ENCODE measurements around the gene POLR2E. TPM values are rescaled to one million over a fixed set of nuclear protein-coding genes. Genes with fewer than 3 reads are reported as not detected.

The POLR2E gene
- total and polyA plus RNA-seq, 10 donors, result 70.8 to 152 (median 120) TPM

- Histone ChIP-seq H3K36me3 (peaks cover 4 to 90% (median 71%) of the 10 kb centered on the region in 6 donors), H3K27ac (peak overlapping the region in 3 of 8 donors; percentile 87 to 93 (median 91))
- 51 to 83% (median 75%) methylated on average over 15 to 22 of the region's 22 CpGs for WGBS, 5 donors
Measured at GRCh38 chr19:1089891-1090290, 5.3 kb downstream of the POLR2E start.

GRCh38 chr19:1089126-1089771 lies 5.9 kb downstream of the POLR2E start:
- Histone ChIP-seq H3K27ac (peak overlapping the region in 6 of 8 donors; percentile 77 to 93 (median 85)), H3K27me3 (replicated peaks in 1 of 7) (no peaks in the 10 kb centered on the region), H3K36me3 (peaks cover 4 to 97% (median 77%) of the 10 kb centered on the region in 6 donors), H3K9me3 (no peaks in the 10 kb centered on the region), H3K4me1 (peaks cover 30 to 100% (median 69%) of the 10 kb centered on the region in 6 donors), H3K4me3 (peak overlapping the region in 1 of 8 donors; percentile 44)
- peak; percentile 79 for DNase-seq
- intact Hi-C loops (cut with DNase I; ENCODE audit: low total_unique reads), result no loop called here
- TF ChIP-seq CTCF (IDR thresholded peaks at IDR 0.05 in 8 of 11, conservative IDR thresholded peaks at IDR 0.05 in 3 of 11) (no peak), POLR2AphosphoS5 (IDR thresholded peaks at IDR 0.05) (peak; percentile 38 to 78 (median 66)), POLR2A (IDR thresholded peaks at IDR 0.05) (no peak)
- 85 to 95% (median 93%) methylated on average over 8 to 32 of the region's 32 CpGs for WGBS, 5 donors

More at GRCh38 chr19:1089891-1090290, 5.3 kb downstream of the POLR2E start:
- TF ChIP-seq POLR2A (IDR thresholded peaks at IDR 0.05), result no peak
- peak in 1 of 3 donors; percentile 10 for TF ChIP-seq POLR2AphosphoS5 (IDR thresholded peaks at IDR 0.05)
- intact Hi-C loops (cut with DNase I; ENCODE audit: low total_unique reads), result no loop called here
- Histone ChIP-seq H3K4me3 (no peak overlapping the region), H3K4me1 (peaks cover 33 to 100% (median 69%) of the 10 kb centered on the region in 6 donors), H3K9me3 (no peaks in the 10 kb centered on the region), H3K27me3 (replicated peaks in 1 of 7) (no peaks in the 10 kb centered on the region)
- no peak for DNase-seq

- no peaks in the 10 kb centered on the region for H3K9me3 ChIP-seq
- no peaks in the 10 kb centered on the region for H3K27me3 ChIP-seq (replicated peaks in 1 of 7)
- peak overlapping the region; percentile 54 to 93 (median 82) for H3K27ac ChIP-seq
- DNase-seq, result peak; percentile 85
- peaks cover 23 to 100% (median 69%) of the 10 kb centered on the region in 6 donors for H3K4me1 ChIP-seq
- H3K36me3 ChIP-seq, result peaks cover 4 to 100% (median 83%) of the 10 kb centered on the region in 6 donors
- intact Hi-C loops (cut with DNase I; ENCODE audit: low total_unique reads), result no loop called here
- peak; percentile 69 to 86 (median 70) for TF ChIP-seq POLR2AphosphoS5 (IDR thresholded peaks at IDR 0.05)
- peak in 1 of 3 donors; percentile 13 for TF ChIP-seq POLR2A (IDR thresholded peaks at IDR 0.05)
- no peak for TF ChIP-seq CTCF (IDR thresholded peaks at IDR 0.05 in 8 of 11, conservative IDR thresholded peaks at IDR 0.05 in 3 of 11)
- H3K4me3 ChIP-seq, result peak overlapping the region in 1 of 8 donors; percentile 44
- WGBS, 5 donors, result 68 to 74% (median 72%) methylated on average over 25 to 27 of the region's 27 CpGs
Measured at GRCh38 chr19:1088416-1089010, 6.7 kb downstream of the POLR2E start.

GRCh38 chr19:1087813-1088415 lies 7.3 kb downstream of the POLR2E start:
- peaks cover 4 to 100% (median 84%) of the 10 kb centered on the region in 6 donors for H3K36me3 ChIP-seq
- intact Hi-C loops (cut with DNase I; ENCODE audit: low total_unique reads), result no loop called here
- no peaks in the 10 kb centered on the region for H3K9me3 ChIP-seq
- WGBS, 5 donors, result 21 to 31% (median 27%) methylated on average over 27 of the region's 27 CpGs
- H3K4me1 ChIP-seq, result peaks cover 26 to 100% (median 69%) of the 10 kb centered on the region in 6 donors
- peak overlapping the region; percentile 54 to 93 (median 82) for H3K27ac ChIP-seq
- H3K27me3 ChIP-seq (replicated peaks in 1 of 7), result no peaks in the 10 kb centered on the region
- H3K4me3 ChIP-seq, result peak overlapping the region in 1 of 8 donors; percentile 44
- peak; percentile 91 for DNase-seq
- TF ChIP-seq CTCF (IDR thresholded peaks at IDR 0.05 in 8 of 11, conservative IDR thresholded peaks at IDR 0.05 in 3 of 11) (peak in 3 of 11 experiments; percentile 9 to 17 (median 11)), POLR2A (IDR thresholded peaks at IDR 0.05) (no peak), POLR2AphosphoS5 (IDR thresholded peaks at IDR 0.05) (peak; percentile 82 to 96 (median 91))
